SU-DHL-6 (cell line): ENCODE results near the gene GRIN2A.

ENCODE experiments used
- EZH2phosphoT487 ChIP-seq: fragments of 200-600 bp; sonication (generic), shearing (Covaris generic); conservative IDR thresholded peaks from 2 replicates; pipeline ENCODE4 v1.6.1; 2018; ENCODE audit warnings: mild to moderate bottlenecking, antibody characterized with exemption, low read length, moderate library complexity, mixed read lengths
- TF ChIP-seq, protein P1 (sequence below): fragments of 200-600 bp; sonication (generic); IDR thresholded peaks from one replicate; pipeline ENCODE4 v1.5.1; 2017; ENCODE audit warnings: antibody characterized with exemption, mild to moderate bottlenecking, low read length, moderate library complexity; ENCODE audit not compliant: insufficient read depth, poor library complexity, severe bottlenecking

DNA sequence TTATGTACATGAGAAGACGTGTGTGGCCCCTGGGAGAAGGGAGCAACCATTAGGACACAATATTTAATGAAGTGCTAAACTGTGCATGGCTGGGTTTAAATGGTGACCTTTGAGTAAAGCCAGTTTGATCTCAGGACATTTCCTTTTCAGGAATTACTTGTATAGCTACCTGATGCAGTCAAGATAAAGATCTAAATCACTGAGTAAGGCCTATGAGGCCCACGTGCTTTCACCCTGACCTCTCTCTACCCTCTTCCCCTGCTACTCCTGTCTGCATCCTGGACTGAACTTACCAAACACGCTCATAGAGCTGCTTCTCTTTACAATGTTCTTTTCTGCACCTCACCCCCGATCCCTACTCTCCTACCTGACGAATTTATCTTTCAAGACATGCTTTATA lies 98.9 kb downstream of the GRIN2A start:
- TF ChIP-seq EZH2phosphoT487: no peak
- TF ChIP-seq, protein P1, sequence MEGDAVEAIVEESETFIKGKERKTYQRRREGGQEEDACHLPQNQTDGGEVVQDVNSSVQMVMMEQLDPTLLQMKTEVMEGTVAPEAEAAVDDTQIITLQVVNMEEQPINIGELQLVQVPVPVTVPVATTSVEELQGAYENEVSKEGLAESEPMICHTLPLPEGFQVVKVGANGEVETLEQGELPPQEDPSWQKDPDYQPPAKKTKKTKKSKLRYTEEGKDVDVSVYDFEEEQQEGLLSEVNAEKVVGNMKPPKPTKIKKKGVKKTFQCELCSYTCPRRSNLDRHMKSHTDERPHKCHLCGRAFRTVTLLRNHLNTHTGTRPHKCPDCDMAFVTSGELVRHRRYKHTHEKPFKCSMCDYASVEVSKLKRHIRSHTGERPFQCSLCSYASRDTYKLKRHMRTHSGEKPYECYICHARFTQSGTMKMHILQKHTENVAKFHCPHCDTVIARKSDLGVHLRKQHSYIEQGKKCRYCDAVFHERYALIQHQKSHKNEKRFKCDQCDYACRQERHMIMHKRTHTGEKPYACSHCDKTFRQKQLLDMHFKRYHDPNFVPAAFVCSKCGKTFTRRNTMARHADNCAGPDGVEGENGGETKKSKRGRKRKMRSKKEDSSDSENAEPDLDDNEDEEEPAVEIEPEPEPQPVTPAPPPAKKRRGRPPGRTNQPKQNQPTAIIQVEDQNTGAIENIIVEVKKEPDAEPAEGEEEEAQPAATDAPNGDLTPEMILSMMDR: no peak
